ENCODE results near the gene CCT6B. TPM values are rescaled to one million over a fixed set of nuclear protein-coding genes. Genes with fewer than 3 reads are reported as not detected.

CCT6B gene
- total RNA-seq, 1 donor = 1.3 TPM

GRCh38 chr17:34980681-34981537 is 19.6 kb upstream of the CCT6B start:
- TF ChIP-seq CTCF (IDR thresholded peaks at IDR 0.05; ENCODE audit: insufficient read depth, low read depth, low read length) = peak; percentile 51
- peak; percentile 92 for DNase-seq (ENCODE audit: low read depth)
- peak overlapping the region; percentile 84 for H3K4me3 ChIP-seq (ENCODE audit: low read depth, low read length)

- H3K4me3 ChIP-seq (ENCODE audit: low read depth, low read length) = peak within 1 kb of the TSS; percentile 84
- TF ChIP-seq CTCF (IDR thresholded peaks at IDR 0.05; ENCODE audit: insufficient read depth, low read depth, low read length) = no peak
- peak; percentile 95 for DNase-seq (ENCODE audit: low read depth)
These were observed 19.1 kb upstream of the CCT6B start, which contains the start of gene LIG3 for GRCh38 chr17:34980353-34980680. LIG3 (plus strand) TSS chr17:34980512; CDS start chr17:34983006, 2,494 bp downstream.

GRCh38 chr17:34979650-34980352 is 18.5 kb upstream of the CCT6B start:
- peak overlapping the region; percentile 84 for H3K4me3 ChIP-seq (ENCODE audit: low read depth, low read length)
- peak; percentile 8 for DNase-seq (ENCODE audit: low read depth)
- TF ChIP-seq CTCF (IDR thresholded peaks at IDR 0.05; ENCODE audit: insufficient read depth, low read depth, low read length) = no peak

- DNase-seq (ENCODE audit: low read depth) = no peak
- TF ChIP-seq CTCF (IDR thresholded peaks at IDR 0.05; ENCODE audit: insufficient read depth, low read depth, low read length) = no peak
- H3K4me3 ChIP-seq (ENCODE audit: low read depth, low read length) = no peak overlapping the region
These were observed 17.9 kb upstream of the CCT6B start for GRCh38 chr17:34979153-34979552.

GRCh38 chr17:34974794-34975785 is 13.8 kb upstream of the CCT6B start:
- DNase-seq (ENCODE audit: low read depth) = no peak
- TF ChIP-seq CTCF (IDR thresholded peaks at IDR 0.05; ENCODE audit: insufficient read depth, low read depth, low read length) = no peak
- H3K4me3 ChIP-seq (ENCODE audit: low read depth, low read length) = no peak overlapping the region

- TF ChIP-seq CTCF (IDR thresholded peaks at IDR 0.05; ENCODE audit: insufficient read depth, low read depth, low read length) = no peak
- H3K4me3 ChIP-seq (ENCODE audit: low read depth, low read length) = no peak overlapping the region
- DNase-seq (ENCODE audit: low read depth) = peak; percentile 57
These were observed 12.9 kb upstream of the CCT6B start for GRCh38 chr17:34974179-34974578.
